ENCODE data around the gene LAMTOR4. TPM values are rescaled to one million over a fixed set of nuclear protein-coding genes. Genes with fewer than 3 reads are reported as not detected.

The LAMTOR4 gene
- 100 to 1,000 TPM; 141 to 370 (median 222) TPM for polyA plus RNA-seq
- long read RNA-seq, donor 1, transcript LAMTOR4-205 (4 exons, 621 nt): minor isoform, 12 of 134 reads
- long read RNA-seq, donor 1, transcript LAMTOR4-201 (4 exons, 605 nt): major isoform, 81 of 134 reads
- long read RNA-seq, donor 1, transcript LAMTOR4-204 (3 exons, 371 nt): minor isoform, 23 of 134 reads
- long read RNA-seq, donor 1, partial matches to known transcripts: 14 of 134 reads
- long read RNA-seq, donor 1, other reads (novel, unspliced or antisense): 0 of 134 reads
- long read RNA-seq, donor 2, transcript LAMTOR4-204 (3 exons, 371 nt): minor isoform, 7 of 36 reads
- long read RNA-seq, donor 2, transcript LAMTOR4-201 (4 exons, 605 nt): major isoform, 17 of 36 reads
- long read RNA-seq, donor 2, partial matches to known transcripts: 6 of 36 reads
- long read RNA-seq, donor 2, other reads (novel, unspliced or antisense): 0 of 36 reads
- long read RNA-seq, donor 3, transcript LAMTOR4-201 (4 exons, 605 nt): major isoform, 42 of 105 reads
- long read RNA-seq, donor 3, transcript LAMTOR4-204 (3 exons, 371 nt): minor isoform, 14 of 105 reads
- long read RNA-seq, donor 3, transcript LAMTOR4-205 (4 exons, 621 nt): minor isoform, 10 of 105 reads
- long read RNA-seq, donor 3, partial matches to known transcripts: 37 of 105 reads
- long read RNA-seq, donor 3, other reads (novel, unspliced or antisense): 0 of 105 reads
- long read RNA-seq, donor 4: 0 reads
- long read RNA-seq, donor 5, transcript LAMTOR4-204 (3 exons, 371 nt): minor isoform, 6 of 58 reads
- long read RNA-seq, donor 5, transcript LAMTOR4-201 (4 exons, 605 nt): major isoform, 18 of 58 reads
- long read RNA-seq, donor 5, partial matches to known transcripts: 31 of 58 reads
- long read RNA-seq, donor 5, other reads (novel, unspliced or antisense): 0 of 58 reads
- long read RNA-seq, donor 6, transcript LAMTOR4-205 (4 exons, 621 nt): minor isoform, 5 of 85 reads
- long read RNA-seq, donor 6, transcript LAMTOR4-204 (3 exons, 371 nt): minor isoform, 6 of 85 reads
- long read RNA-seq, donor 6, transcript LAMTOR4-201 (4 exons, 605 nt): major isoform, 49 of 85 reads
- long read RNA-seq, donor 6, partial matches to known transcripts: 21 of 85 reads
- long read RNA-seq, donor 6, other reads (novel, unspliced or antisense): 0 of 85 reads
- long read RNA-seq, donor 7, transcript LAMTOR4-205 (4 exons, 621 nt): minor isoform, 15 of 111 reads
- long read RNA-seq, donor 7, transcript LAMTOR4-201 (4 exons, 605 nt): major isoform, 69 of 111 reads
- long read RNA-seq, donor 7, transcript LAMTOR4-204 (3 exons, 371 nt): minor isoform, 5 of 111 reads
- long read RNA-seq, donor 7, partial matches to known transcripts: 17 of 111 reads
- long read RNA-seq, donor 7, other reads (novel, unspliced or antisense): 0 of 111 reads
- long read RNA-seq, donor 8, transcript LAMTOR4-201 (4 exons, 605 nt): major isoform, 8 of 11 reads
- long read RNA-seq, donor 8, partial matches to known transcripts: 0 of 11 reads
- long read RNA-seq, donor 8, other reads (novel, unspliced or antisense): 0 of 11 reads
- long read RNA-seq, donor 9, transcript LAMTOR4-201 (4 exons, 605 nt): major isoform, 13 of 23 reads
- long read RNA-seq, donor 9, partial matches to known transcripts: 6 of 23 reads
- long read RNA-seq, donor 9, other reads (novel, unspliced or antisense): 0 of 23 reads
- long read RNA-seq, donor 10, transcript LAMTOR4-204 (3 exons, 371 nt): minor isoform, 24 of 112 reads
- long read RNA-seq, donor 10, transcript LAMTOR4-205 (4 exons, 621 nt): minor isoform, 12 of 112 reads
- long read RNA-seq, donor 10, transcript LAMTOR4-201 (4 exons, 605 nt): major isoform, 61 of 112 reads
- long read RNA-seq, donor 10, partial matches to known transcripts: 10 of 112 reads
- long read RNA-seq, donor 10, other reads (novel, unspliced or antisense): 0 of 112 reads

DNA sequence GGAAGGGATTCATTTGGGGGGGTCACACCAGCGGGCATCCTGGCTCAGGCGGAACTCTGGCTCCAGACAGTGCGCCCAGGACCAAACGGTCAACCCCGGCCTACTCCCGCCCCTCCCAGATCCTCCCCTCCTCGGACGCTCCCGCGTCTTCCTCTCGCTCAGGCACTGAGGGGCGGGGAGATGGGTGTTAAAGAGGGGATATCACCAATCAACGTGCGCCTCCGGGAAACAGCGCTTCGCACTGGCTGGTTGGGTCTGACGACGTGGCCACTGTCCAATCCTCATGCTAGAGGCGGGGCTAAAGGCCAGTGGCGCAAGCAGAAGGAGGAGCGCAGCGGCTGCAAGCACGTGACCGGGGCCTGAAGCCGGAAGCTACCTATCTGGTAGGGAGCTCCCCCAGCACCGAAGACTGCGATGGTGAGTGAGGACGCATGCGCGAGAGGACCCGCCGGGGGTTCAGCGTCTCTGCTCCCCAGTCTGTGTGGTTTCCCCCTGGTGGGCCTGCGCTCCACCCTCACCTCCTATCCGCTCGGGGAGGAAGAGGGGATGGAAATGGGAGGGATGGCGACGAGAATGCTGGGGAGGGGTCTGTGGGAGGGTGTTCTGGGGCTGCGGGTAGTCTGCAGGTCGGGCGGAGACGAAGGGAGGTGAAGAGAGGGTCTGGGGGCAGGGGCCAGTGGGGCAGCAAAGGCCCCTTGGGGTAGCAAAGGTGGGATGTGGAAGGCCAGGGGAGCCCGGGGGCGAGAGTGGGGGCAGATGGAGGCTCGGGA lies at the start of gene LAMTOR4:
Gene LAMTOR4, plus strand, starts transcription at position 360 of the 770 bp plus-strand sequence. Its CDS starts 55 bp downstream, at position 415.
- Histone ChIP-seq H3K27ac (ENCODE audit: low read depth in 1 of 3, low read length in 2 of 3) (peak within 1 kb of the TSS; percentile 66 to 92 (median 82)), H3K9me3 (ENCODE audit: control insufficient read depth in 2 of 2, insufficient read depth in 1 of 2, low read depth in 1 of 2, low read length in 1 of 2) (no peaks in the 10 kb centered on the region), H3K4me3 (ENCODE audit: low read depth in 1 of 3, low read length in 3 of 3) (peak within 1 kb of the TSS; percentile 67 to 100 (median 83)), H3K27me3 (ENCODE audit: control insufficient read depth in 3 of 3, insufficient read depth in 3 of 3, low read length in 3 of 3) (no peaks in the 10 kb centered on the region), H3K4me1 (ENCODE audit: control insufficient read depth in 3 of 3, insufficient read depth in 2 of 3, low read depth in 1 of 3, low read length in 2 of 3) (peaks cover 0 to 17% (median 8%) of the 10 kb centered on the region in 3 donors), H3K36me3 (ENCODE audit: control insufficient read depth in 3 of 3, insufficient read depth in 2 of 3, low read depth in 1 of 3, low read length in 3 of 3) (peaks cover 0 to 18% (median 5%) of the 10 kb centered on the region in 3 donors)
- DNase-seq (peak; percentile 99 to 100), FAIRE-seq (no peak)
- WGBS, 3 donors: 0 to 1% (median 1%) methylated on average over 39 to 46 of the region's 46 CpGs

- H3K9me3 ChIP-seq (ENCODE audit: control insufficient read depth in 2 of 2, insufficient read depth in 1 of 2, low read depth in 1 of 2, low read length in 1 of 2): no peaks in the 10 kb centered on the region
- no peak for FAIRE-seq
- peak overlapping the region in 2 of 3 donors; percentile 89 to 96 for H3K4me3 ChIP-seq (ENCODE audit: low read depth in 1 of 3, low read length in 3 of 3)
- 30 to 54% (median 53%) methylated on average over 12 of the region's 12 CpGs for WGBS, 3 donors
- H3K27ac ChIP-seq (ENCODE audit: low read depth in 1 of 3, low read length in 2 of 3): peak overlapping the region in 1 of 3 donors; percentile 5
- H3K36me3 ChIP-seq (ENCODE audit: control insufficient read depth in 3 of 3, insufficient read depth in 2 of 3, low read depth in 1 of 3, low read length in 3 of 3): peaks cover 22 to 68% (median 30%) of the 10 kb centered on the region in 3 donors
- H3K4me1 ChIP-seq (ENCODE audit: control insufficient read depth in 3 of 3, insufficient read depth in 2 of 3, low read depth in 1 of 3, low read length in 2 of 3): peaks cover 3 to 15% (median 9%) of the 10 kb centered on the region in 3 donors
- no peaks in the 10 kb centered on the region for H3K27me3 ChIP-seq (ENCODE audit: control insufficient read depth in 3 of 3, insufficient read depth in 3 of 3, low read length in 3 of 3)
- DNase-seq: no peak
Observed at GRCh38 chr7:100099452-100099851, 49.3 kb upstream of the LAMTOR4 start.

DNA sequence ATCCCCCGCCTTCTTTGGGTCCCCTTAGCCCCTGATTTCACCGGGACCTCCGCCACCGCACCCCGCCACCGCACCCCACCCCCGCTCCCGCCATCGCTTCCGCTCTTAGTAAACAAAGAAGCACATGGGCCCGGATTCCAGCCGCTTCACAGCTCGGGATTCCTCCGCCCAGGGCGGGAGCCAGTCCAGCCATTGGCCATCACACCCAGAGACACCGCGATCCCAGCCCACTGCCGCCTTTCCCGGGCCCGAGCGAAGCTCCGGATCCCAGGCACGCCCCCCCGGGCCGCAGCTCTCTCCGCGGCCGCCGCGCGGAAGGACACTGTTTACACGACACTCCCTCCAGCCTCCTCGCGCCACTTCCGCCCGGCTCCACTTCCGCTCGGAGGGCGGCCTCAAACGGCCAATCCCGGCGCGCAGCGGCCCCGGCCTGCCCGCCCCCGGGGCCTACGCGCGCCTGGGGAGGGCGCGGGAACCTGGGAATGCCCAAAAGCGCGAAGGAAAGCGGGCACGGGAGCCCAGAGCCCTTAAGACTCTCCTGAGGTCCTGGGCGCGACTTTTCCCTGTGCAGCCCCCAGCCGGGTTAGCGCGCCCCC lies 48.2 kb upstream of the LAMTOR4 start:
- Histone ChIP-seq H3K36me3 (ENCODE audit: control insufficient read depth in 3 of 3, insufficient read depth in 2 of 3, low read depth in 1 of 3, low read length in 3 of 3) (peaks cover 19 to 70% (median 25%) of the 10 kb centered on the region in 3 donors), H3K9me3 (ENCODE audit: control insufficient read depth in 2 of 2, insufficient read depth in 1 of 2, low read depth in 1 of 2, low read length in 1 of 2) (no peaks in the 10 kb centered on the region), H3K4me1 (ENCODE audit: control insufficient read depth in 3 of 3, insufficient read depth in 2 of 3, low read depth in 1 of 3, low read length in 2 of 3) (peaks cover 3 to 15% (median 9%) of the 10 kb centered on the region in 3 donors), H3K27me3 (ENCODE audit: control insufficient read depth in 3 of 3, insufficient read depth in 3 of 3, low read length in 3 of 3) (no peaks in the 10 kb centered on the region), H3K27ac (ENCODE audit: low read depth in 1 of 3, low read length in 2 of 3) (peak overlapping the region; percentile 53 to 98 (median 87)), H3K4me3 (ENCODE audit: low read depth in 1 of 3, low read length in 3 of 3) (peak overlapping the region; percentile 80 to 96 (median 89))
- 0 to 1% (median 1%) methylated on average over 46 to 61 of the region's 61 CpGs for WGBS, 3 donors
- FAIRE-seq (no peak), DNase-seq (peak; percentile 93 to 99)

GRCh38 chr7:100101016-100101862 lies 47.5 kb upstream of the LAMTOR4 start, which contains the start of the genes AP4M1 and MCM7:
Gene AP4M1, plus strand, starts transcription at chr7:100101643. Its CDS starts 72 bp downstream, at chr7:100101715.
Gene MCM7, minus strand, starts transcription at chr7:100101397. Its CDS starts 103 bp downstream, at chr7:100101294.
- no peaks in the 10 kb centered on the region for H3K9me3 ChIP-seq (ENCODE audit: control insufficient read depth in 2 of 2, insufficient read depth in 1 of 2, low read depth in 1 of 2, low read length in 1 of 2)
- 0 to 1% (median 1%) methylated on average over 80 of the region's 80 CpGs for WGBS, 3 donors

DNA sequence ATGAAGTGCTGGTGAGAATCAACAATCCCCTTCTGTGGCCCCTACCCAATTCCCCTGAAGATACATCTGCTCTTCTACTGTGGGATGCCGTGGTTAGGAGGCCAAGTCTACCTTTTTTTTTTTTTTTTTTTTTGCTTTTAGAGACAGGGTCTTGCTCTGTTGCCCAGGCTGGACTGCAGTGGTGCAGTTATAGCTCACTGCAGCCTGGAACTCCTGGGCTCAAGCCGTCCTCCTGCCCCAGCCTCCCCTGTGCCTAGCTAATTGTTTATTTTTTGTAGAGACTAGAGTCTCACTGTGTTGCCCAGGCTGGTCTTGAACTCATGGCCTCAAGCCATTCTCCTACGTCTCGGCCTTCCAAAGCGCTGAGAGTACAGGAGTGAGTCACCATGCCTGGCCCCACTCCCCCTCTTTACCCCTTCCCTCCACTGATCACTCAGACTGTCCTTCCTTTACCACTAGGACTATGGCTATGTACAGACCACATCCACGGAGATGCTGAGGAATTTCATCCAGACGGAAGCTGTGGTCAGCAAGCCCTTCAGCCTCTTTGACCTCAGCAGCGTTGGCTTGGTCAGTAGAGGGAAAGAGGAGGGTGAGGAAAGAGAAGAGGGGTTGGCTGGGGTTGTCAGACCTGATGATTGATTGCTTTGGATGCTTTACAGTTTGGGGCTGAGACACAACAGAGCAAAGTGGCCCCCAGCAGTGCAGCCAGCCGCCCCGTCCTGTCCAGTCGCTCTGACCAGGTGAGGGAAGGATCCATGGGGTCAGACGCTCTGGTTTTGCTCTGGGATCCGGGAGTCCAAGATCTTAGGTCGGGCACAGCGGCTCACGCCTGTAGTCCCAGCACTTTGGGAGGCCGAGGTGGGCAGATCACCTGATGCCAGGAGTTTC lies 45.5 kb upstream of the LAMTOR4 start:
- H3K27me3 ChIP-seq (ENCODE audit: control insufficient read depth in 3 of 3, insufficient read depth in 3 of 3, low read length in 3 of 3): no peaks in the 10 kb centered on the region
- no peaks in the 10 kb centered on the region for H3K9me3 ChIP-seq (ENCODE audit: control insufficient read depth in 2 of 2, insufficient read depth in 1 of 2, low read depth in 1 of 2, low read length in 1 of 2)
- peaks cover 3 to 15% (median 9%) of the 10 kb centered on the region in 3 donors for H3K4me1 ChIP-seq (ENCODE audit: control insufficient read depth in 3 of 3, insufficient read depth in 2 of 3, low read depth in 1 of 3, low read length in 2 of 3)
- no peak overlapping the region for H3K27ac ChIP-seq (ENCODE audit: low read depth in 1 of 3, low read length in 2 of 3)
- no peak for DNase-seq
- H3K4me3 ChIP-seq (ENCODE audit: low read depth in 1 of 3, low read length in 3 of 3): no peak overlapping the region
- WGBS, 3 donors: 85 to 92% (median 88%) methylated on average over 17 of the region's 17 CpGs
- FAIRE-seq: no peak
- peaks cover 7 to 70% (median 9%) of the 10 kb centered on the region in 3 donors for H3K36me3 ChIP-seq (ENCODE audit: control insufficient read depth in 3 of 3, insufficient read depth in 2 of 3, low read depth in 1 of 3, low read length in 3 of 3)

More at GRCh38 chr7:100101016-100101862, 47.5 kb upstream of the LAMTOR4 start, which contains the start of the genes AP4M1 and MCM7:
- DNase-seq (peak; percentile 99), FAIRE-seq (no peak)
- H3K36me3 ChIP-seq (ENCODE audit: control insufficient read depth in 3 of 3, insufficient read depth in 2 of 3, low read depth in 1 of 3, low read length in 3 of 3): peaks cover 13 to 70% (median 19%) of the 10 kb centered on the region in 3 donors
- H3K27ac ChIP-seq (ENCODE audit: low read depth in 1 of 3, low read length in 2 of 3): peak within 1 kb of the TSS; percentile 63 to 98 (median 88)
- H3K4me1 ChIP-seq (ENCODE audit: control insufficient read depth in 3 of 3, insufficient read depth in 2 of 3, low read depth in 1 of 3, low read length in 2 of 3): peaks cover 3 to 15% (median 9%) of the 10 kb centered on the region in 3 donors
- peak within 1 kb of the TSS; percentile 80 to 96 (median 89) for H3K4me3 ChIP-seq (ENCODE audit: low read depth in 1 of 3, low read length in 3 of 3)
- H3K27me3 ChIP-seq (ENCODE audit: control insufficient read depth in 3 of 3, insufficient read depth in 3 of 3, low read length in 3 of 3): no peaks in the 10 kb centered on the region
